Measurements from ENCODE around the gene RPRM. TPM values are rescaled to one million over a fixed set of nuclear protein-coding genes. Genes with fewer than 3 reads are reported as not detected.
"Not testable (repeated sequence)": the region's sequence is repeated elsewhere in the genome, so short reads cannot be mapped to it uniquely, and the experiment has no call there.

RPRM gene
- total RNA-seq, 1 experiment from 2014 or later = not detected

DNA sequence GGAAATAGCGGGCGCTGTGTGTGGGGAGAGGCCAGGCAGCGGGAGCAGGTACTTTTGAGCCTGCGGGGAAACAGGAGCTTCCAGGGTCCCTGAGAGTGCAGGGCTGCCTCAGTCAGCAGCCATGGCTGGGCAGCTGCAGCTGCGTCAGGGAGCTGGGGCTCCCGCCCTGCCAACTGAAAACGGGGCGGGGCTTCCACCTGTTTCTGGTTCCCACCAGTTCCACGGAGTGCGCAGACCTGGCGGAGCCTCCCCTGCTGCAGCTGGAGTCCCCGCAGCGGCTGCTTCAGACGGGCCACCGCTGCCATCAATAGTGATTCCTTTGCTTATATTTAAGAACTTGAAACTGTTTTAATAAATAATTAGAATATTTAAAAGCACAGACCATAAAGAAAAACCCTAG, 30.6 kb upstream of the RPRM start:
- Histone ChIP-seq H3K4me3 (ENCODE audit: low read depth in 2 of 2, low read length in 2 of 2) (no peak overlapping the region), H3K36me3 (ENCODE audit: control insufficient read depth, insufficient read depth, low read length) (no peaks in the 10 kb centered on the region), H3K27ac (ENCODE audit: low read length) (no peak overlapping the region), H3K27me3 (ENCODE audit: control insufficient read depth, insufficient read depth, low read length) (no peaks in the 10 kb centered on the region), H3K4me1 (ENCODE audit: control insufficient read depth, insufficient read depth, low read length) (no peaks in the 10 kb centered on the region), H3K9me3 (ENCODE audit: control insufficient read depth, insufficient read depth, low read depth, low read length) (no peaks in the 10 kb centered on the region)
- POLR2A ChIA-PET = no interaction called here
- ATAC-seq (no peak), DNase-seq (ENCODE audit: low read depth, low spot score) (no peak)
- CTCF ChIA-PET = no interaction called here
- BruUV-seq (replicated peaks) = no TSS peak
- intact Hi-C loops (cut with micrococcal nuclease; ENCODE audit: unreplicated experiment) = no loop called here
- in situ Hi-C loops (cut with HindIII; ENCODE audit: low pct_unique_long_range_greater_than_20kb, low sequenced_read_pairs) = no loop called here
- TF ChIP-seq, protein P1, sequence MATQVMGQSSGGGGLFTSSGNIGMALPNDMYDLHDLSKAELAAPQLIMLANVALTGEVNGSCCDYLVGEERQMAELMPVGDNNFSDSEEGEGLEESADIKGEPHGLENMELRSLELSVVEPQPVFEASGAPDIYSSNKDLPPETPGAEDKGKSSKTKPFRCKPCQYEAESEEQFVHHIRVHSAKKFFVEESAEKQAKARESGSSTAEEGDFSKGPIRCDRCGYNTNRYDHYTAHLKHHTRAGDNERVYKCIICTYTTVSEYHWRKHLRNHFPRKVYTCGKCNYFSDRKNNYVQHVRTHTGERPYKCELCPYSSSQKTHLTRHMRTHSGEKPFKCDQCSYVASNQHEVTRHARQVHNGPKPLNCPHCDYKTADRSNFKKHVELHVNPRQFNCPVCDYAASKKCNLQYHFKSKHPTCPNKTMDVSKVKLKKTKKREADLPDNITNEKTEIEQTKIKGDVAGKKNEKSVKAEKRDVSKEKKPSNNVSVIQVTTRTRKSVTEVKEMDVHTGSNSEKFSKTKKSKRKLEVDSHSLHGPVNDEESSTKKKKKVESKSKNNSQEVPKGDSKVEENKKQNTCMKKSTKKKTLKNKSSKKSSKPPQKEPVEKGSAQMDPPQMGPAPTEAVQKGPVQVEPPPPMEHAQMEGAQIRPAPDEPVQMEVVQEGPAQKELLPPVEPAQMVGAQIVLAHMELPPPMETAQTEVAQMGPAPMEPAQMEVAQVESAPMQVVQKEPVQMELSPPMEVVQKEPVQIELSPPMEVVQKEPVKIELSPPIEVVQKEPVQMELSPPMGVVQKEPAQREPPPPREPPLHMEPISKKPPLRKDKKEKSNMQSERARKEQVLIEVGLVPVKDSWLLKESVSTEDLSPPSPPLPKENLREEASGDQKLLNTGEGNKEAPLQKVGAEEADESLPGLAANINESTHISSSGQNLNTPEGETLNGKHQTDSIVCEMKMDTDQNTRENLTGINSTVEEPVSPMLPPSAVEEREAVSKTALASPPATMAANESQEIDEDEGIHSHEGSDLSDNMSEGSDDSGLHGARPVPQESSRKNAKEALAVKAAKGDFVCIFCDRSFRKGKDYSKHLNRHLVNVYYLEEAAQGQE (IDR thresholded peaks at IDR 0.05; ENCODE audit: insufficient read depth in 1 of 2, low read depth in 2 of 2, low read length in 1 of 2) = no peak
- TF ChIP-seq, protein P2, sequence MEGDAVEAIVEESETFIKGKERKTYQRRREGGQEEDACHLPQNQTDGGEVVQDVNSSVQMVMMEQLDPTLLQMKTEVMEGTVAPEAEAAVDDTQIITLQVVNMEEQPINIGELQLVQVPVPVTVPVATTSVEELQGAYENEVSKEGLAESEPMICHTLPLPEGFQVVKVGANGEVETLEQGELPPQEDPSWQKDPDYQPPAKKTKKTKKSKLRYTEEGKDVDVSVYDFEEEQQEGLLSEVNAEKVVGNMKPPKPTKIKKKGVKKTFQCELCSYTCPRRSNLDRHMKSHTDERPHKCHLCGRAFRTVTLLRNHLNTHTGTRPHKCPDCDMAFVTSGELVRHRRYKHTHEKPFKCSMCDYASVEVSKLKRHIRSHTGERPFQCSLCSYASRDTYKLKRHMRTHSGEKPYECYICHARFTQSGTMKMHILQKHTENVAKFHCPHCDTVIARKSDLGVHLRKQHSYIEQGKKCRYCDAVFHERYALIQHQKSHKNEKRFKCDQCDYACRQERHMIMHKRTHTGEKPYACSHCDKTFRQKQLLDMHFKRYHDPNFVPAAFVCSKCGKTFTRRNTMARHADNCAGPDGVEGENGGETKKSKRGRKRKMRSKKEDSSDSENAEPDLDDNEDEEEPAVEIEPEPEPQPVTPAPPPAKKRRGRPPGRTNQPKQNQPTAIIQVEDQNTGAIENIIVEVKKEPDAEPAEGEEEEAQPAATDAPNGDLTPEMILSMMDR (IDR thresholded peaks at IDR 0.05) = no peak
- no peak for TF ChIP-seq POLR2AphosphoS5 (IDR thresholded peaks at IDR 0.05; ENCODE audit: low read depth, low read length)
- TF ChIP-seq SIN3A (IDR thresholded peaks at IDR 0.05; ENCODE audit: borderline replicate concordance, insufficient read depth, low read depth, low read length) = no peak
- no peak for TF ChIP-seq TCF7L2 (IDR thresholded peaks at IDR 0.05; ENCODE audit: low read depth, low read length)

DNA sequence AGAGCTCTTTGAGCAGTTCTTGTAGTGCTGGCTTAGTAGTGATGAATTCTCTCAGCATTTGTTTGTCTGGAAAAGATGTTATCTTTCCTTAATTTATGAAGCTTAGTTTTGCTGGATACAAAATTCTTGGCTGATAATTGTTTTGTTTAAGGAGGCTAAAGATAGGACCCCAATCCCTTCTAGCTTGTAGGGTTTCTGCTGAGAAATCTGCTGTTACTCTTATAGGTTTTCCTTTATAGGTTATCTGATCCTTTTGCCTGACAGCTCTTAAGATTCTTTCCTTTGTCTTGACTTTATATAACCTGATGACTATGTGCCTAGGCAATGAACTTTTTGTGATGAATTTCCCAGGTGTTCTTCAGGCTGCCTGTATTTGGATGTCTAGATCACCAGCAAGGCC, 27.9 kb upstream of the RPRM start:
- intact Hi-C loops (cut with micrococcal nuclease; ENCODE audit: unreplicated experiment); BruUV-seq (replicated peaks); H3K27me3 ChIP-seq (ENCODE audit: control insufficient read depth, insufficient read depth, low read length); in situ Hi-C loops (cut with HindIII; ENCODE audit: low pct_unique_long_range_greater_than_20kb, low sequenced_read_pairs); H3K27ac ChIP-seq (ENCODE audit: low read length); H3K4me3 ChIP-seq (ENCODE audit: low read depth in 2 of 2, low read length in 2 of 2); H3K9me3 ChIP-seq (ENCODE audit: control insufficient read depth, insufficient read depth, low read depth, low read length); ATAC-seq; H3K36me3 ChIP-seq (ENCODE audit: control insufficient read depth, insufficient read depth, low read length); POLR2A ChIA-PET; CTCF ChIA-PET; DNase-seq (ENCODE audit: low read depth, low spot score); H3K4me1 ChIP-seq (ENCODE audit: control insufficient read depth, insufficient read depth, low read length): not testable (repeated sequence)

DNA sequence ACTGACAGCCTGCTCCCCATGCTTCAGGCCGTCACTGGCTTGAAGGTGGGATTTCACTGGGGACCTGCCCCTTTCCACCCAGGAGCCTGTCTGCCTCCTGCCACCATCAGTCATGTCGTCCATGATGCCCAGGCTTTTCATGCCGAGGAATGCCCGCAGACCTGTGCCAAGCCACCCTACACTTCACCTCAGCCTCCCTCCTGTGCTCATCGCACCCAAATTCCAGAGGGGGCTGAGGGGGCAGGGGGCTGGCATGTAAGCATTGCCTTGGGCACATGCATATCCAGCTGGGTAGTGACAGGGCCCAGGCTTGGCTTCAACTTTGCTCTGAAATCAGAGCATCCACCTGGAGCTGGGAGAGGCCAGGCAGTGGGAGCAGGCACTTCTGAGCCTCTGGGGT, 20.9 kb upstream of the RPRM start:
- no peak for ATAC-seq
- CTCF ChIA-PET = interaction anchor here (0.5 kb wide), 1 partner anchor 266 kb away, joined by 3 read pairs; no protein-coding TSS in a partner anchor

More for the DNA sequence above, 20.9 kb upstream of the RPRM start:
- intact Hi-C loops (cut with micrococcal nuclease; ENCODE audit: unreplicated experiment) (no loop called here), in situ Hi-C loops (cut with HindIII; ENCODE audit: low pct_unique_long_range_greater_than_20kb, low sequenced_read_pairs) (no loop called here)
- Histone ChIP-seq H3K36me3 (ENCODE audit: control insufficient read depth, insufficient read depth, low read length) (no peaks in the 10 kb centered on the region), H3K27me3 (ENCODE audit: control insufficient read depth, insufficient read depth, low read length) (no peaks in the 10 kb centered on the region), H3K4me3 (ENCODE audit: low read depth in 2 of 2, low read length in 2 of 2) (no peak overlapping the region), H3K9me3 (ENCODE audit: control insufficient read depth, insufficient read depth, low read depth, low read length) (no peaks in the 10 kb centered on the region), H3K27ac (ENCODE audit: low read length) (no peak overlapping the region), H3K4me1 (ENCODE audit: control insufficient read depth, insufficient read depth, low read length) (no peaks in the 10 kb centered on the region)
- no TSS peak for BruUV-seq (replicated peaks)
- no peak for TF ChIP-seq SIN3A (IDR thresholded peaks at IDR 0.05; ENCODE audit: borderline replicate concordance, insufficient read depth, low read depth, low read length)
- no peak for TF ChIP-seq TCF7L2 (IDR thresholded peaks at IDR 0.05; ENCODE audit: low read depth, low read length)
- TF ChIP-seq, protein P2 (IDR thresholded peaks at IDR 0.05) = no peak
- TF ChIP-seq, protein P1 (IDR thresholded peaks at IDR 0.05; ENCODE audit: insufficient read depth in 1 of 2, low read depth in 2 of 2, low read length in 1 of 2) = no peak
- no peak for TF ChIP-seq POLR2AphosphoS5 (IDR thresholded peaks at IDR 0.05; ENCODE audit: low read depth, low read length)
- POLR2A ChIA-PET = no interaction called here
- no peak for DNase-seq (ENCODE audit: low read depth, low spot score)

Measured in Panc1 (cell line).